IPS-20b (cell line): Measurements from ENCODE around the gene CCR5AS.
"Not testable (repeated sequence)": the region's sequence is repeated elsewhere in the genome, so short reads cannot be mapped to it uniquely, and the experiment has no call there.

Source experiments
- H3K27ac ChIP-seq: one replicate; pipeline ENCODE4 v1.5.1; 2013; ENCODE audit warnings: low read length
- H3K27me3 ChIP-seq: 2 replicates; pipeline ENCODE4 v1.6.1; 2013; ENCODE audit warnings: mild to moderate bottlenecking, low read length, inconsistent platforms; ENCODE audit not compliant: insufficient read depth
- H3K36me3 ChIP-seq: 2 replicates; pipeline ENCODE4 v1.6.1; 2013; ENCODE audit warnings: low read depth, mild to moderate bottlenecking, inconsistent platforms, low read length, moderate library complexity; ENCODE audit not compliant: insufficient read depth
- H3K4me1 ChIP-seq: 2 replicates; pipeline ENCODE4 v1.6.1; 2013; ENCODE audit warnings: mild to moderate bottlenecking, control low read depth, inconsistent platforms, low read length, moderate library complexity; ENCODE audit not compliant: insufficient read depth
- H3K4me3 ChIP-seq: 2 replicates; pipeline ENCODE4 v1.5.1; 2013; ENCODE audit warnings: mild to moderate bottlenecking, low read length, inconsistent platforms
- H3K9ac ChIP-seq: 2 replicates; pipeline ENCODE4 v1.6.1; 2013; ENCODE audit warnings: low read depth, mild to moderate bottlenecking, inconsistent platforms, low read length, moderate library complexity
- H3K9me3 ChIP-seq: 2 replicates; pipeline ENCODE4 v1.6.1; 2013; ENCODE audit warnings: mild to moderate bottlenecking, low read depth, low read length, inconsistent platforms; ENCODE audit not compliant: insufficient read depth

Gene CCR5AS

GRCh38 chr3:46440531-46441294, 33.8 kb upstream of the CCR5AS start:
- no peak overlapping the region for H3K4me3 ChIP-seq
- H3K4me1 ChIP-seq, result peaks cover 9% of the 10 kb centered on the region; the same call in 1 of the 2 replicates
- no peak overlapping the region for H3K27ac ChIP-seq
- no peaks in the 10 kb centered on the region for H3K27me3 ChIP-seq
- H3K9me3 ChIP-seq, result no peaks in the 10 kb centered on the region
- H3K9ac ChIP-seq, result no peak overlapping the region
- H3K36me3 ChIP-seq, result no peaks in the 10 kb centered on the region

- no peak overlapping the region for H3K9ac ChIP-seq
- no peaks in the 10 kb centered on the region for H3K9me3 ChIP-seq
- no peak overlapping the region for H3K4me3 ChIP-seq
- no peaks in the 10 kb centered on the region for H3K36me3 ChIP-seq
- H3K27me3 ChIP-seq, result no peaks in the 10 kb centered on the region
- peaks cover 9% of the 10 kb centered on the region; the same call in 1 of the 2 replicates for H3K4me1 ChIP-seq
- H3K27ac ChIP-seq, result no peak overlapping the region
Measured at GRCh38 chr3:46438831-46439230, 32.0 kb upstream of the CCR5AS start.

GRCh38 chr3:46435081-46435726, 28.3 kb upstream of the CCR5AS start:
- peaks cover 13% of the 10 kb centered on the region; the same call in 1 of the 2 replicates for H3K9me3 ChIP-seq
- no peak overlapping the region for H3K9ac ChIP-seq
- no peak overlapping the region for H3K4me3 ChIP-seq
- peaks cover under 1% of the 10 kb centered on the region; the same call in 1 of the 2 replicates for H3K4me1 ChIP-seq
- no peaks in the 10 kb centered on the region for H3K27me3 ChIP-seq
- H3K36me3 ChIP-seq, result no peaks in the 10 kb centered on the region
- no peak overlapping the region for H3K27ac ChIP-seq

- no peak overlapping the region for H3K27ac ChIP-seq
- no peaks in the 10 kb centered on the region for H3K27me3 ChIP-seq
- H3K4me3 ChIP-seq, result no peak overlapping the region
- no peaks in the 10 kb centered on the region for H3K36me3 ChIP-seq
- peaks cover 13% of the 10 kb centered on the region; the same call in 1 of the 2 replicates for H3K9me3 ChIP-seq
- H3K9ac ChIP-seq, result no peak overlapping the region
- H3K4me1 ChIP-seq, result no peaks in the 10 kb centered on the region
Measured at GRCh38 chr3:46433841-46434240, 27.0 kb upstream of the CCR5AS start.

- H3K4me3 ChIP-seq, H3K27me3 ChIP-seq, H3K9ac ChIP-seq, H3K4me1 ChIP-seq, H3K36me3 ChIP-seq, H3K27ac ChIP-seq: not testable (repeated sequence)
- peaks cover 13% of the 10 kb centered on the region; the same call in 1 of the 2 replicates for H3K9me3 ChIP-seq
Measured at GRCh38 chr3:46433118-46433517, 26.3 kb upstream of the CCR5AS start.

GRCh38 chr3:46431905-46432304, 25.0 kb upstream of the CCR5AS start:
- H3K36me3 ChIP-seq, H3K27me3 ChIP-seq, H3K4me1 ChIP-seq, H3K4me3 ChIP-seq, H3K9ac ChIP-seq, H3K27ac ChIP-seq: not testable (repeated sequence)
- H3K9me3 ChIP-seq, result peaks cover 13% of the 10 kb centered on the region; the same call in 1 of the 2 replicates

GRCh38 chr3:46430879-46431278, 24.0 kb upstream of the CCR5AS start:
- H3K27me3 ChIP-seq, H3K27ac ChIP-seq, H3K36me3 ChIP-seq, H3K4me3 ChIP-seq, H3K9ac ChIP-seq, H3K4me1 ChIP-seq: not testable (repeated sequence)
- peaks cover 13% of the 10 kb centered on the region; the same call in 1 of the 2 replicates for H3K9me3 ChIP-seq

GRCh38 chr3:46429671-46430070, 22.8 kb upstream of the CCR5AS start:
- Histone ChIP-seq H3K27me3 (no peaks in the 10 kb centered on the region), H3K4me3 (no peak overlapping the region), H3K9ac (no peak overlapping the region), H3K9me3 (peaks cover 13% of the 10 kb centered on the region; the same call in 1 of the 2 replicates), H3K36me3 (no peaks in the 10 kb centered on the region), H3K4me1 (no peaks in the 10 kb centered on the region), H3K27ac (no peak overlapping the region)

GRCh38 chr3:46429250-46429649, 22.4 kb upstream of the CCR5AS start:
- Histone ChIP-seq H3K9ac (no peak overlapping the region), H3K4me3 (no peak overlapping the region), H3K9me3 (peaks cover 13% of the 10 kb centered on the region; the same call in 1 of the 2 replicates), H3K27me3 (no peaks in the 10 kb centered on the region), H3K36me3 (no peaks in the 10 kb centered on the region), H3K4me1 (no peaks in the 10 kb centered on the region), H3K27ac (no peak overlapping the region)

GRCh38 chr3:46427916-46428833, 21.3 kb upstream of the CCR5AS start:
- Histone ChIP-seq H3K4me1 (no peaks in the 10 kb centered on the region), H3K4me3 (no peak overlapping the region), H3K27ac (no peak overlapping the region), H3K9me3 (peaks cover 13% of the 10 kb centered on the region; the same call in 1 of the 2 replicates), H3K9ac (no peak overlapping the region), H3K27me3 (no peaks in the 10 kb centered on the region), H3K36me3 (no peaks in the 10 kb centered on the region)

- H3K4me1 ChIP-seq, H3K4me3 ChIP-seq, H3K9me3 ChIP-seq, H3K36me3 ChIP-seq, H3K27ac ChIP-seq, H3K9ac ChIP-seq, H3K27me3 ChIP-seq: not testable (repeated sequence)
Measured at GRCh38 chr3:46427404-46427803, 20.5 kb upstream of the CCR5AS start.
